Measurements from ENCODE around the gene LRRC55. TPM values are rescaled to one million over a fixed set of nuclear protein-coding genes. Genes with fewer than 3 reads are reported as not detected.

Gene LRRC55
- total RNA-seq, 1 experiment from 2014 or later: not detected

GRCh38 chr11:57163160-57163868 lies 18.4 kb upstream of the LRRC55 start:
- peak; percentile 6; the same call in 1 of the 2 replicates for ATAC-seq

More at GRCh38 chr11:57163160-57163868, 18.4 kb upstream of the LRRC55 start:
- intact Hi-C loops (cut with micrococcal nuclease): no loop called here
- ChIA-PET CTCF (no interaction called here), RAD21 (ENCODE audit: low non-redundant PET in 1 of 2, low total read pairs in 2 of 2, uncharacterized antibody in 2 of 2, unreplicated experiment in 2 of 2) (no interaction called here), POLR2A (no interaction called here)
- Histone ChIP-seq H3K27me3 (ENCODE audit: insufficient read depth, low read length) (peaks cover 39% of the 10 kb centered on the region), H3K4me1 (ENCODE audit: control insufficient read depth in 1 of 2, insufficient read depth in 2 of 2, low read length in 2 of 2) (no peaks in the 10 kb centered on the region), H3K27ac (ENCODE audit: low read depth, low read length) (no peak overlapping the region), H3K36me3 (ENCODE audit: control insufficient read depth in 1 of 2, insufficient read depth in 2 of 2, low read length in 2 of 2) (no peaks in the 10 kb centered on the region), H3K9me3 (ENCODE audit: control insufficient read depth in 1 of 2, insufficient read depth in 1 of 2, low read depth in 1 of 2, low read length in 2 of 2) (no peaks in the 10 kb centered on the region), H3K9ac (ENCODE audit: low read length) (no peak overlapping the region), H3K9me2 (ENCODE audit: insufficient read depth) (no peaks in the 10 kb centered on the region), H3K4me3 (replicated peaks in 1 of 2; ENCODE audit: low read depth in 1 of 2, low read length in 2 of 2) (no peak overlapping the region), H3K4me2 (ENCODE audit: low read length) (no peak overlapping the region), H2AFZ (ENCODE audit: low read depth, low read length, poor library complexity, severe bottlenecking) (no peak overlapping the region), H4K20me1 (ENCODE audit: insufficient read depth) (no peaks in the 10 kb centered on the region), H3K79me2 (ENCODE audit: insufficient read depth, low read length) (no peaks in the 10 kb centered on the region)
- no peak for TF ChIP-seq EZH2 (IDR thresholded peaks at IDR 0.05)
- no peak for TF ChIP-seq ATF3 (IDR thresholded peaks at IDR 0.05)
- TF ChIP-seq SIN3A (IDR thresholded peaks at IDR 0.05; ENCODE audit: low read depth): no peak
- no peak for TF ChIP-seq POLR2AphosphoS5 (IDR thresholded peaks at IDR 0.05; ENCODE audit: low read depth, low read length)
- no peak for TF ChIP-seq MAX (IDR thresholded peaks at IDR 0.05)
- TF ChIP-seq RAD21 (IDR thresholded peaks at IDR 0.05; ENCODE audit: low read depth): no peak
- TF ChIP-seq FOSL1 (IDR thresholded peaks at IDR 0.05; ENCODE audit: low read depth): no peak
- no peak for TF ChIP-seq REST (IDR thresholded peaks at IDR 0.05; ENCODE audit: low read depth)
- no peak for TF ChIP-seq YY1 (IDR thresholded peaks at IDR 0.05; ENCODE audit: extremely low read depth, insufficient replicate concordance, low read depth, low read length)
- no peak for TF ChIP-seq EGR1 (IDR thresholded peaks at IDR 0.05; ENCODE audit: low read depth)
- no peak for TF ChIP-seq ZBTB33 (IDR thresholded peaks at IDR 0.05; ENCODE audit: extremely low read depth, insufficient replicate concordance, low read length)
- no peak for DNase-seq (ENCODE audit: low read depth, low spot score)
- BruUV-seq (replicated peaks): no TSS peak
